ENCODE data around the gene USP32.

DNA sequence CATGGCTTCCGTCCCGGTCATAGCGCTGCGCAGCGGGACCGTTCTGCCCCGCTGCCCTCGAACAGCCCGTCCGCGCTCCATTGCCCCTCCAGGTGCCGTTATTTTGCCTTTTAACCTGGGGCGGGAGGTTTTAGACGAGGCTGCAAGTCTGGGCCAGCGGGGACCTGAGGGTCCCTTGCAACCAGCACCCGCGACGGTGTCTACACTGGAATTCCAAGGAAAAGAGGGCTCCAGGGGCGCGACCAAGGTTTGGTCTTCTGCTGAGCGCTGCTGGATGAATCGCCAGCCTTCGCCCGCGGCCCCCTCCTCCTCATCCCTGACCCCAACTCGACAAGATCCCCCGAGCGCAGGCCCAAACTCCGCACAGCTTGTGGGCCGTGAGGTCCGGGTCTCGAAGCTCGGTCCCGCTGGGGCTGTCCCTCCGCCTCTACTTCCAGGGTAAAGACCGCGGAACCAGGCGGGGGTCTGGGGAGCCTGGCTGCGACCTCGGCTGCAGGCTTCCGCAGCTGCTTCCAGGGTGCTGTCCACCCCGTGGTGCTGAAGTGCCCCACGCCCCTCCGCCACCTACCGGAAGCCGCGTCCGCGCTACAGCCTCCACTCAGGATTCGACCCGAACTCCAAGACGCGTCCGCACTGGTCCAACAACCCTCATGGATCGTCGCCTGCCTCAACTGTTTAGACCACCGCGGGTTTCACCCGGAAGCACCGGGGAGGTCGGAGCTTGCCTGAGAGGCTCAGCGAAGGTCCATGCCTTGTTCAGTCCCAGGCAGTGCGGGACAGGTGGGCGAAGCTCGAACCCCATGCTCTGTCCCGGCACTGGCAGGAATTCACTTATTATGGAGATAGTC is 252.3 kb downstream of the USP32 start:
- no peak for TF ChIP-seq YY1 (IDR thresholded peaks at IDR 0.05; ENCODE audit: low read depth, low read length)
- no peak for TF ChIP-seq RFX5 (IDR thresholded peaks at IDR 0.05; ENCODE audit: borderline replicate concordance, low read depth, low read length)
